ENCODE data around the gene ADARB2.

DNA sequence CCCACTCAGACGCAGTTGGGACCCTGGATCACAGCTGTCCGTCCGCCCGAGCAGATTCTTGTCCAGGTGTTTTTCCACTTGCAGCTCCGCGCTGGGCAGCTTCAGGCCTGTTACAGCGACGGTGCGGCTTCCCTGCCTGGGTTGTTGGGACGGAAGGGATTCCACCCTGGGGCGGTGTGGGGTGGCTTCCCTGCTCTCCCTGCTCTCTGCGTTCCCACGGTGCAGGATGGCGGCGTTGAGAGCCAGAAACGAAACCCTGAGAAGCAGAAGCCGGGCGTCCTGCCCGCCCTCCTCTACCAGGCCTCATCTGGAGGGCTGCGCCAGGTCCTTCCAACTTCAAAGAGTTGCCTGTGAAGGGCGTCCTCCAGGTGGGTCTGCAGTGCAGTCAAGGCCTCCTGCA is 194.4 kb downstream of the ADARB2 start:
- no peak for TF ChIP-seq SUZ12 (IDR thresholded peaks at IDR 0.05)
- TF ChIP-seq BHLHE40 (IDR thresholded peaks at IDR 0.05; ENCODE audit: borderline replicate concordance): no peak
- TF ChIP-seq ARNT (IDR thresholded peaks at IDR 0.05): no peak
- no peak for TF ChIP-seq HDGF (IDR thresholded peaks at IDR 0.05; ENCODE audit: borderline replicate concordance)
- no peak for TF ChIP-seq ELF4 (IDR thresholded peaks at IDR 0.05)
- TF ChIP-seq CTBP1 (IDR thresholded peaks at IDR 0.05; ENCODE audit: borderline replicate concordance): no peak
- TF ChIP-seq LEF1 (IDR thresholded peaks at IDR 0.05; ENCODE audit: borderline replicate concordance): no peak
- TF ChIP-seq, protein P1, sequence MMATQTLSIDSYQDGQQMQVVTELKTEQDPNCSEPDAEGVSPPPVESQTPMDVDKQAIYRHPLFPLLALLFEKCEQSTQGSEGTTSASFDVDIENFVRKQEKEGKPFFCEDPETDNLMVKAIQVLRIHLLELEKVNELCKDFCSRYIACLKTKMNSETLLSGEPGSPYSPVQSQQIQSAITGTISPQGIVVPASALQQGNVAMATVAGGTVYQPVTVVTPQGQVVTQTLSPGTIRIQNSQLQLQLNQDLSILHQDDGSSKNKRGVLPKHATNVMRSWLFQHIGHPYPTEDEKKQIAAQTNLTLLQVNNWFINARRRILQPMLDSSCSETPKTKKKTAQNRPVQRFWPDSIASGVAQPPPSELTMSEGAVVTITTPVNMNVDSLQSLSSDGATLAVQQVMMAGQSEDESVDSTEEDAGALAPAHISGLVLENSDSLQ (IDR thresholded peaks at IDR 0.05): no peak
- no peak for TF ChIP-seq FOXM1 (IDR thresholded peaks at IDR 0.05; ENCODE audit: borderline replicate concordance)

Data from HEK293T (cell line).